HG02623 (cell line): Measurements from ENCODE around the gene C20orf144.
A peak's percentile ranks its signal among the peaks of the same experiment; 100 is the strongest.

Source experiments
- ATAC-seq: cut with Tn5 transposase; IDR thresholded peaks from one replicate; pipeline ENCODE4 v1.9.1; 2021; ENCODE audit warnings: moderate library complexity; ENCODE audit not compliant: unreplicated experiment

C20orf144 gene

DNA sequence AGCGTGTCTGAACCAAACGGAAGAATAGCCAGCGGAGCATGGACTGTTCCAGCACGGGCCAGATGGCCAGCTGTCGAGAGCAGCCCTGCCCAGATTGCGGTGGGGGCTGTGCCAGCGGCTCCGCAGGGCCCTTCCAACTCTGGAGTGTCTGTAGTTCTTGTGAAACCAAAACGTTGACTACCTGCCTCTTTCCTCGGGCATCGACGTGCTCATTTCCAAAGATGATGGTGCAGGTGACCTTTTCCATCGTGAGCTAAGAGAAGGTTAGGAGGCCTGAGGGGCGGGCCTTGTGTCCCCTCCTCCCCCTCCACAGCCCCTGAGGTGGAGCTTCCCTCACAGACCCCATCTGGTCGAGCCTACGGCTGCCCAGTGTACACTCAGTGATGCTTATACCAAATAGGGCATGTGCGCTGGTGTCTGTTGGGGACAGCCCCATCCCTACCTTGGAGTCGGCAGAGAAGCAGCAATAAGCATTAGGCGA is 12.9 kb upstream of the C20orf144 start:
- ATAC-seq: no peak

GRCh38 chr20:33650111-33650752 is 11.9 kb upstream of the C20orf144 start:
- no peak for ATAC-seq

- no peak for ATAC-seq
Measured at GRCh38 chr20:33650753-33651561, 11.2 kb upstream of the C20orf144 start.

- ATAC-seq: no peak
Measured at GRCh38 chr20:33651562-33652048, 10.5 kb upstream of the C20orf144 start.

DNA sequence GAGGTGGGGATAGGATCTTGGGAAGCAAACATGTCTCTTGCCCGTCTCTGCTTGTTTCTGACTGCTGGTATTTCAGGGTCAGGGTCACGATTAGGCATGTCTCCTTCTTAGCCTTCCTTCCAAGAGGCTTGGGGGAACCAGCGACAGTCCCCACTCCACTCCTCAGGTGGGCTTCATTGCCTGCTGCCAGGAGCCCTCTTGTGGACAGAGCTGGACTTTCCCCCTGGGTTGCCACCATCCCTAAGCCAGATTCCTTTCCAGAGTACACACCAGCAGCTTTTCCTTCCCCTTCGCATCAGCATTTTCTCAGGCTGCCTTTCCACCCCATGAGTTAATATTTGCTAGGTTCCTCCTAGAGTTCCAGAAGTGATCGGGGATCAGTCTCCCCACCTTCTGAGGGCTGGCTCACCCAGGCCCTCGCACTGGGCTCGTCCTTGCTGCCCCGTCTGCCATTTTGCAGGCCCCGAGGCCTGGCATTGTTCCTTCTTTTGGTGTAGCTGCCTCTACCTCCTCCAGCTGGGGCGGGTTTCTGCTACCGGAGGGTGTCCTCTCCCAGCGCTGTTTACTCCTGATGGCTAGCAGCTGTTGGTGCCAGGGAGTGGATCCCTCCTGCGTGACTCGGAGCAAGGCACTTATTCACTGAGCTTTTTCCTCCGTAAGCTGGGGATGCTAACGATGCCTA is 8.8 kb upstream of the C20orf144 start:
- ATAC-seq: no peak

DNA sequence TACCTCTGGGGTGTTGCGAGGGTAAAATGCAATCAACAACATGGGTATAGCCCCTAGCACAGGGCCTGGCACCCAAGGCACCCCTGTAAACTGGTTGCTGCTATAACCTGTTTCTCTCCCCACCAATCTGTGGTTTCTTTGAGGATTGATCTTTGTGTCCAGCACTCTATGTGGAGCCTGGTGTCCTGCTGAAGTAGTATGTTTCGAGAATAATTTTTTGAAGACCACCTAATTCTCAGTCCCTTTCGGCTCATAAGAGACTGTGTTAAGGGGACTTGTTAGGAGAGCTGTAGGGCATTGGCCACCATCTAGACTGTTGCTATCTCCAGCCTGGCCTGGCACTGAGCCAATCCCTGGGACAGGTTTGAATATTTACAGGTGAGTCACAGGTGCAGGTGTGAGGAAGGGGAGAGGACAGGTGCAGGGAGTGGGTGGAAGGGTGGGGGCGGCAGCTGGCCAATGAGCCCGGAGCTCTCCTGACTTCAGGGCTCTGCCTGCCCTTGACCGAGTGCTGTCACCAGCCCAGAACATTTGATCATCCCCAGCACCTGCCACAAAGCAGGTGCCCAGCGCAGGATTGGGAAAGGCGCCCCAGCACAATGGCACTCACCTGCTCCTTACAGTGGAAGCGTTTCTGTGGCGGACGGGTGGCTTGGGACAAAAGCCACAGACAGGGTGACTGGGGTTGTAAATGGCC is 8.1 kb upstream of the C20orf144 start:
- no peak for ATAC-seq

DNA sequence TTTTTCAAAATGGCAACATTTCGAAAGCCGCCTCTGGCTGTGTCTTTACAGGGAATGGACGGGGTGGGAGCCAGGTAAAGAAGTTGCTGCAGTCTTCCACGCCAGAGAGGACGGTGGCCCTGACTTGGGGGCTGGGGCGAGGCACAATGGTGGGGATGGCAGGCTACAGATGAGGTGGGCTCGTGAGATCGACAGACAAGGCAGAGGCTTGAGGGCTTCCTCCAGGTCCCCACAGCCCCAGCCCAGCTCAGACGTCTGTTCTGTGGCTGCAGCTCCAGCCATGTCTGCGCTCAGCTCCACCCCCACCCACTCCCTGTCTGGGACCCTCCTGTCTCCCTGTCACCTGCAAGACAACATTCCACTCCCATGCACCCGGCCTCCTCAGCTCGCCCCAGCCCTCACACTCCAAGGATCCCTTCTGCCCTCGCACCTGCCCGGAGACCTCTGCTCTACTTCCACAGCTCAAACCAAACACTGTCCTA is 7.4 kb upstream of the C20orf144 start:
- ATAC-seq: no peak

DNA sequence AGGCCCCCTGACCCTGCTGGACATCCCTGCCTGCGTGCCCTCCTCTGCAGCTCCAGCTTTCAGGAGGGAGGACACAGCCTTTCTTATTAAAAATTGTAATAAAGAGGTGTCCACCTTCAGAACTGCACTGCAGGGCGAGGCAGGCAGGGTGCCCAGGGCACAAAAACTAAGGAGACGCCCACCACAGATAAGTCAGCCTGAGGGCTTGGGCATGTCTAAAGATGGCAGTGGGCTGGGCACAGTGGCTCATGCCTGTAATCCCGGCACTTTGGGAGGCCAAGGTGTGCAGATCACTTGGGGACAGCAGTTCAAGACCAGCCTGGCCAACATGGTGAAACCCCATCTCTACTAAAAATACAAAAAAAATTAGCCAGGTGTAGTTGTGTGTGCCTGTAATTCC is 7.0 kb upstream of the C20orf144 start:
- ATAC-seq: no peak

DNA sequence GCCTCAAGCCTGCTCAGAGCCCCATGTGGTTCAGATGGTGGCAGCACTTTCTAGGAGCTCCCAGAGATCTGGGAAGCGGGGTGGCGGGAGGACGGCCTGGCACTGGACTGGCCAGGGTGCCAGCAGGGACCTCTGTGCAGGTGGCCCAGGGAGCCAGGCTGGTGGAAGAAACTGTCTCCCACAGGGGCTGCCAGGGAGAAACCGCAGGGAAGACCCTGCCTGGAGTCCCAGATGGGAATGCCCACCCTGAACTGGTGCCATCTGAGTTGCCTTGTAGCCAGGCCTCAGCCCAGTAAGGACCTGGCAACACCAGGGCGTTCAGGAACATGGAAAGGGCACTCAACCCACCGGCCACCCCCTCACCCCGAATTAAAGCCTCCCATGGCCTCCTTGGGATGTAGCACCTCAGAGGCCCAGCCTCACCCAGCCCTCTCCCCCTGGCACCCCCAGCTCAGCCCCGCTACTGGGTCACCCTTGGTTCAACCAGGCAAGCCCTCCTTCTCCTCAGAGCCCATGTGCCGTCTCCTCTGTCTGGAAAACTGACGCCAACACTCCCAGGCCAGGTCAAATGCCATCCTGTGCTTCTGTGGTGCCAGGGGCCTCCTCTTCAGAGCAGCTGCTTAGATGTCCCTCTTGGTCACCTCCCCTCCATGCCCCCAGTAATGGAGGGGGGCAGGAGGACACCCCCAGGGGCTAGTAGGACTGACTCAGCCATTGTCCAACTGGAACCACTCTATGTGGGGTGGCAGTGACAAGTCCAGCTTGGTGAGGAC is 5.9 kb upstream of the C20orf144 start:
- ATAC-seq: no peak

GRCh38 chr20:33656783-33657703 is 5.1 kb upstream of the C20orf144 start:
- ATAC-seq: no peak

DNA sequence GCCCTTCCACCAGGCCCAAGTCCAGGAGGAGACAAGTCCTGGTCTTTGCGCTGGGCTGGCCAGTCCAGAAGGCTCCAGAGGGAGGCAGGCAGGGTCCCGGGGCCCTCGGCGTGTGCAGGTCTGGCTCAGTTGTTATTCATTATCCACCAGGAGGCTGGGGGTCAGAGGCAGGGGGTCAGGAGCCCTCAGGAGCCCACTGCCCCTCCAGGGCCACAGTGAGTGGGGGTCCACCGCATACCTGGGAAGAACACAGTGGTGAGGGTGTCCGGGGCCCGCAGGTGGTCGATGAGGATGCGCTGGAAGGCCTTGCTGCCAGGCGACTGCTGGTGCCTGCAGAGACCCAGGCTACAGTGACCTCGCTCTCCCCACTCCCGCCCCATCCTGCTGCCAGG is 4.4 kb upstream of the C20orf144 start:
- no peak for ATAC-seq

DNA sequence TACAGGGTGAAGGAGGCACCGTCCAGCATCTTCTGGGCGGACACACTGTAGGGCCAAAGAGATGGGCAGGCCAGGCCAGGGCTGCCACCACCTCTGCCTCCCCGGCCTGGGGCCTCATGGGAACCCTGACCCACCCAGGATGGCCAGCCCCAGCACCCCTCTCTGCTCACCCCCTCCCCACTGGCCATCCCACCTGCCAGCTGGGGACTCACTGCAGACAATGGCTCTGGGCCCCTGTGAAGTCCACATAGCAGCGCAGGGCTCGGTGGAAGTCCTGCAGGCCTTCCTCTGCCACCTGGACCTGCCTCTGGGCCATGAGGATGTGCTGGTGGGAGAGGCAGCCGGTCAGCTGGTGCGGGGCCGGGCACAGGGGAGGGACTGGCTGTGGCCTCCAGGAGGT is 3.6 kb upstream of the C20orf144 start:
- ATAC-seq: no peak

DNA sequence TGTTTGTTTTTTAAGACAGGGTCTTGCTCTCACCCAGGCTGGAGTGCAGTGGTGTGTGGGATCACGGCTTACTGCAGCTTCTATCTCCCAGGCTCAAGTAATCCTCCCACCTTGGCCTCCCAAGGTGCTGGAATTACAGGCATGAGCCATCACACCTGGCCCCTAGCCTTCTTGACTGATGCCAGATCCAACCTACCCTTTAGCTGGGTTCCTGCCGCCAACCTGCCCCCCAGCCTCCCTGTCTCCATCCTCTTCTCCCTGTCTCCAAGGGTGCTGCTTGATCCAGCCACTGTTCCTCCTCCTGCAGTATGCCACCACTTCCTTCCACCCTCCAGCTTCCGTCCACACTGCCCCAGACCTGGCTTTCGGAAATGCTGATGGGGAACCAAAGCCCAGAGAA is 3.2 kb upstream of the C20orf144 start:
- ATAC-seq: no peak

- ATAC-seq: no peak
Measured at GRCh38 chr20:33659341-33660034, 2.6 kb upstream of the C20orf144 start.

- ATAC-seq: no peak
Measured at GRCh38 chr20:33660035-33660684, 2.0 kb upstream of the C20orf144 start.

DNA sequence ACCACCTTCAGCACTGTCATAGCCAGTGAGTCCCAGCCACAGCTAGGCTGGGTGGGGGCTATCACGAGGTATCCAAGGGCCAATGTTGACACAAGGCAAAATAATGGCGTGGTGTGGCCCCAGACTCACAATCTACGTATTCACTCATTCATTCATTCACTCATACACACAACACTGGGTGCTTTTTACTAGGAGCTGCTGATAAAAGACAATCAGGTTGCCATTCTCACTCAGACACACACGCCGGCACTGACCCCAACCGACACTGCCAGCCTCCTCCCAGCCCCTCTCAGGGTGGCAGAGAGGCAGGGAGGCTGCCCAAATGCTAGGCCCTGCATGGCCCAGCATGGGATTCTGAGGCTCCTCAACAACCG is 1.5 kb upstream of the C20orf144 start:
- ATAC-seq: no peak

- ATAC-seq: peak; percentile 39
Measured at GRCh38 chr20:33663161-33664084, 1.3 kb downstream of the C20orf144 start.
